GM06990 (cell line): ENCODE measurements around the gene GP1BB.

Experiments used
- DNase-seq: peaks from one replicate; pipeline ENCODE4 v3.0.0-alpha.2; 2011; ENCODE audit not compliant: insufficient read length; ENCODE audit errors: extremely low read depth
- H3K27me3 ChIP-seq: replicated peaks from 2 replicates; pipeline ENCODE4 v1.6.0; 2011; ENCODE audit warnings: low read length; ENCODE audit not compliant: control insufficient read depth, insufficient read depth
- H3K36me3 ChIP-seq: 2 replicates; pipeline ENCODE4 v1.5.1; 2011; ENCODE audit warnings: low read length; ENCODE audit not compliant: control insufficient read depth, insufficient read depth
- H3K4me3 ChIP-seq: replicated peaks from 2 replicates; pipeline ENCODE4 v1.5.1; 2011; ENCODE audit warnings: low read depth, mild to moderate bottlenecking, control low read depth, low read length
- TF ChIP-seq, protein P1 (sequence below): IDR thresholded peaks from 2 replicates; pipeline ENCODE4 v1.5.1; 2011; ENCODE audit warnings: low read length, control low read depth, mild to moderate bottlenecking, inconsistent platforms; ENCODE audit not compliant: insufficient read depth, poor library complexity, severe bottlenecking

GP1BB gene

GRCh38 chr22:19719050-19719482 is 4.3 kb upstream of the GP1BB start:
- DNase-seq, result no peak
- H3K4me3 ChIP-seq, result no peak overlapping the region
- peaks cover 2% of the 10 kb centered on the region for H3K27me3 ChIP-seq
- TF ChIP-seq, protein P1, sequence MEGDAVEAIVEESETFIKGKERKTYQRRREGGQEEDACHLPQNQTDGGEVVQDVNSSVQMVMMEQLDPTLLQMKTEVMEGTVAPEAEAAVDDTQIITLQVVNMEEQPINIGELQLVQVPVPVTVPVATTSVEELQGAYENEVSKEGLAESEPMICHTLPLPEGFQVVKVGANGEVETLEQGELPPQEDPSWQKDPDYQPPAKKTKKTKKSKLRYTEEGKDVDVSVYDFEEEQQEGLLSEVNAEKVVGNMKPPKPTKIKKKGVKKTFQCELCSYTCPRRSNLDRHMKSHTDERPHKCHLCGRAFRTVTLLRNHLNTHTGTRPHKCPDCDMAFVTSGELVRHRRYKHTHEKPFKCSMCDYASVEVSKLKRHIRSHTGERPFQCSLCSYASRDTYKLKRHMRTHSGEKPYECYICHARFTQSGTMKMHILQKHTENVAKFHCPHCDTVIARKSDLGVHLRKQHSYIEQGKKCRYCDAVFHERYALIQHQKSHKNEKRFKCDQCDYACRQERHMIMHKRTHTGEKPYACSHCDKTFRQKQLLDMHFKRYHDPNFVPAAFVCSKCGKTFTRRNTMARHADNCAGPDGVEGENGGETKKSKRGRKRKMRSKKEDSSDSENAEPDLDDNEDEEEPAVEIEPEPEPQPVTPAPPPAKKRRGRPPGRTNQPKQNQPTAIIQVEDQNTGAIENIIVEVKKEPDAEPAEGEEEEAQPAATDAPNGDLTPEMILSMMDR, result no peak
- H3K36me3 ChIP-seq, result no peaks in the 10 kb centered on the region

GRCh38 chr22:19719488-19720021 is 3.8 kb upstream of the GP1BB start:
- no peak for DNase-seq
- Histone ChIP-seq H3K27me3 (peaks cover 2% of the 10 kb centered on the region), H3K4me3 (no peak overlapping the region), H3K36me3 (no peaks in the 10 kb centered on the region)
- TF ChIP-seq, protein P1, result no peak

GRCh38 chr22:19720150-19720827 is 3.0 kb upstream of the GP1BB start:
- Histone ChIP-seq H3K36me3 (no peaks in the 10 kb centered on the region), H3K4me3 (no peak overlapping the region), H3K27me3 (peaks cover 2% of the 10 kb centered on the region)
- DNase-seq, result no peak
- TF ChIP-seq, protein P1, result no peak

- Histone ChIP-seq H3K36me3 (no peaks in the 10 kb centered on the region), H3K4me3 (no peak overlapping the region), H3K27me3 (peaks cover 2% of the 10 kb centered on the region)
- DNase-seq, result no peak
- TF ChIP-seq, protein P1, result no peak
Observed at GRCh38 chr22:19720999-19721329, 2.4 kb upstream of the GP1BB start.

GRCh38 chr22:19721330-19722177 is 1.8 kb upstream of the GP1BB start:
- Histone ChIP-seq H3K36me3 (no peaks in the 10 kb centered on the region), H3K4me3 (no peak overlapping the region), H3K27me3 (peaks cover 2% of the 10 kb centered on the region)
- no peak for DNase-seq
- TF ChIP-seq, protein P1, result no peak
